Activated CD4-positive, alpha-beta T cell treated with anti-CD3 and anti-CD28 coated beads for 48 hours (primary cell): Measurements from ENCODE around the gene GYG2.
A peak's percentile ranks its signal among the peaks of the same experiment; 100 is the strongest.
"Not testable (repeated sequence)": the region's sequence is repeated elsewhere in the genome, so short reads cannot be mapped to it uniquely, and the experiment has no call there.

Experiments used
- DNase-seq: peaks from one replicate; pipeline ENCODE4 v3.0.0-alpha.2; 2020

The GYG2 gene

GRCh38 chrX:2910109-2910508 is 81.4 kb downstream of the GYG2 start:
- no peak for DNase-seq

DNA sequence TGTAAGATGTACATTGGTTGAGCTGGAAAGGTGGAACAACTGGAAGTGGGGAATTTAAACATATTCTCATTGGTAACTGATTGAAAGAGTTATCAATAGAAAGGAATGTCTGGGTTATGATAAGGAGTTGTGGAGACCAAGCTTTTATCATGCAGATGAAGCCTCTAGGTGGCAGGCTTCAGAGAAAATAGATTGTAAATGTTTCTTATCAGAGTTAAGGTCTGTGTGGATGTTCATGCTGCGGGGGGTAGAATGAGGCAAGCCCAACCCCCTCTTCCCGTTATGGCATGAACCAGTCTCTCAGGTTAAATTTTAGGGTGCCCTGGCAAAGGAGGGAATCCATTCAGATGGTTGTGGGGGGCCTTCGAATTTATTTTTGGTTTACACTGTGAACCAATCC is 84.4 kb downstream of the GYG2 start:
- DNase-seq, result no peak

DNA sequence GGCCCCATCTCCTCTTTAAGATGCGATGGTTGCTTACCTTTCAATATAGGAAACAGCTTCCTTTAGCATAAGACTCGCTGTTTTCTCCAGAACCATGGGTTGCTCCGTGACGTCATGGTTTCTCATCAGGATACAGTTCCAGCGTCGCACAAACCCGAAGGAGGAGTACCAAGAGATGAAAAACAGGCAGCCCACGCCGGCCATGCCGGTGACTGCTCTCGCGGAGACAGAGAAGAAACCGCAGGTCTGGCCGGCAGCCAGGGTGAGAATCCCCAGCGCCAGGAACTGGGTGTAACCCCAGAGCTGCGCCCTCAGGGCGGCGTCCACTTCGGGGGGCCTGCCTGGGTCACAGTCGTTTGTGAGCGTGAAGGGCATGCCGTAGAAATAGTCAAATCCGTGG is 89.0 kb downstream of the GYG2 start:
- no peak for DNase-seq

DNA sequence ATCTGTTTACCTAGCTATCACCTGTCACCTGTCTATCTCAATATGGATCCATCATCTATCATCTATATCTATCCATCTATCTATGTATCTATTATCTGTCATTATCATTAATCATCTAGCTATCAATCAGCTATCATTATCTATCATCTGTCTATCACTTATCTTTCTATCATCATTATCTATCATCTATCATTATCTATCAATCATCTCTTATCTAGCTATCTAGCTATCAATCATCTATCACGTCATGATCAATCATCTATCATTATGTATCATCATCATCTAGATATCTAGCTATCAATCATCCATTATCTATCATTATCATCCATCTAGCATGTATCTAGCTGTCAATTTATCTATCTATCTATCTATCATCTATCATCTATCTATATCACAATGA is 92.5 kb downstream of the GYG2 start:
- DNase-seq, result no peak

DNA sequence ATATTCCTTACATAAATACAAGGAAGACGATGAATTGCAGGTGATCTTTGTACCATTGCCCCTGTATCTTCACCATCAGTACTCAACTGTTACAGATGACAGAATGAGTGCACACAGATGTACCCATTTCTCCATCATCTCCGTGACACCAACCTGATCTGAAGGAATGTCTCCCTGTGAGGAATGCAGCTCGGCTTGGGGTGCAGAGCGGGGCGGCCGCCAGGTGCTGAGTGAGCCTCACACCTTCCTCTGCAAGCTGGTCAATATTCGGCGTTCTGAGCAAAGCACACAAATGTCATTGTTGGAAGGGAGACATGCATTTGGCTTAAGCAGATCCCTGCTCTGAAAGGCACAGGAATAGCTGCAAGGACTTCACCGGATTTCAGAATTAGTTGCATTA is 93.0 kb downstream of the GYG2 start:
- DNase-seq, result no peak

DNA sequence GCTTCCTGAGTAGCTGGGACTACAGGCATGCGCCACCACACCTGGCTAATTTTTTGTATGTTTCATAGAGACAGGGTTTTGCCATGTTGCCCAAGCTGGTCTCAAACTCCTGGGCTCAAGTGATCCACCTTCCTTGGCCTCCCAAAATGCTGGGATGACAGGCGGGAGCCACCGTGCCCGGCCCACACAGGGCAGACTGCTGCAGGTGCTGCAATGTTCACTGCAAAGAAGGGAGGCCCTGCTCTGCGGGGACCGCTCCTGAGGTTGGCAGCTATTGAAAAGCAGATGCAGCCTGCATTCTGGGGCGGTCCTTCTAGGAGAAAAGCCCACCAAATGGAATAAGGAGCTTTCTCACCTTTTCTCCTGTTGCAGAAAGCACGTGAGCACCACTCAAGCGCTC is 95.4 kb downstream of the GYG2 start:
- no peak for DNase-seq

GRCh38 chrX:2926255-2926654 is 97.5 kb downstream of the GYG2 start:
- not testable (repeated sequence) for DNase-seq

GRCh38 chrX:2926664-2927275 is 98.0 kb downstream of the GYG2 start:
- no peak for DNase-seq

GRCh38 chrX:2928191-2928582 is 99.5 kb downstream of the GYG2 start:
- DNase-seq, result no peak

DNA sequence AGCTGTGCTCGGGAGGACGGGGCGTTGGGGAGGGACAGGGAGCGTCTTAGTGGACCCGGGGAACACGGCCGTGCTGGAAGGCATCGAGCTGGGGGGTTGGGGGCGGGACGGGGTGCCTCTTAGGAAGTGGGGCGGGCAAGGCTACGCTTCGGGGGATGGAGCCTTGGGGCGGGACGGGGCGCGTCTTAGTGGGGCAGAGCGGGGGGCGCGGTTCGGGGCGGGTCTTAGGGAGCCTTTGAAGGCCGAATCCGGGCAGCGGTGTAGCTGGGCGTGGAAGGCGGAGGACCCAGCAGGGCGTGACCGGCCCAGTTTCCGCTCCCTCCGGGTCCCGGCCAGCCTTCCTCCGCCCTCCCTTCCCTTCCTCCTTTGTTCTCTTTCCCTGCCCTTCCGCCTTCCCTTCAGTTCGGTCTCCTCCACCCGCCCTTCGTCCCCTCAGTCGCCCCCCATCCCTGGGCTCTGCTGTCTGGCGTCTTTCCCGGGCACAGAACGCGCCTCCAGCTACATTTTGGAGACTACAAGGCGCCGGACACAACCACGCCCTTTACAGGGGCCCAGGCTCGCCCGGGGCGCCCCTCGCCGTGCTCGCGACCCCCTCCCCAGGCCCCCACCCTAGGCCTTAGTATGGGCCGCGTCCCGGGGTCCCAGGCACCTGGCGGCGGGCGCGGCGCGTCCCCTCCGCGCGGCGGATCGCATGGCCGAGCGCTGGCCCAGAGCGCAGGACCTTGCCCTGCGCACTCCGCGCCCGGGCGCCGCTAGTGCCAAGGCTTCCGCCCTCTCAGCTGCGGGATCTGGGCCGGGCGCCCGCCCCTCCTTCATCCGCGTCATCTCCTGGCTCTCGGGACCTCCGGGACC is 100.1 kb downstream of the GYG2 start, which contains the start of gene ARSD:
ARSD (minus strand) TSS at position 757 of the 852 bp plus-strand sequence; CDS start at position 693, 64 bp downstream.
- peak; percentile 34 for DNase-seq

DNA sequence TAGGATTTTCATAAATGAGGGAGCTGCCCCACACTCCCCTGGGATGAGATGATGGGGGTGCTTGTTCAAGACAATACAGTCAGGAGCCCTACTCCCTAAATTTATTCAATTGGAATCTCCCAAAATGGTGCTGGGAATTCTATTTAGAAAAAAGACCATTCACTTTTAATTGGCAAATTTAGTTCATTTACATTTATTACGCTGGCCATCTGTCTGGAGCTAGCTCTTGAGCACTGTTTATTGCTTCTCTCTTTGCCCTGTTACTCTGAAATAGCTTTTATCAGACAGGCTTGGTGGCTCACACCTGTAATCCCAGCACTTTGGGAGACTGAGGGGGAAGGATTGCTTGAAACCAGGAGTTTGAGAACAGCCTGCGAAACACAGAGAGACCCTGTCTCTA is 102.4 kb downstream of the GYG2 start:
- DNase-seq, result no peak

- no peak for DNase-seq
Measured at GRCh38 chrX:2931612-2932011, 102.9 kb downstream of the GYG2 start.
